ENCODE data around the gene OPALIN.
"Not testable (repeated sequence)": the region's sequence is repeated elsewhere in the genome, so short reads cannot be mapped to it uniquely, and the experiment has no call there.

Gene OPALIN

GRCh38 chr10:96334616-96335526 lies 23.9 kb downstream of the OPALIN start:
- DNase-seq: no peak

- DNase-seq: no peak
These were observed 25.7 kb downstream of the OPALIN start for GRCh38 chr10:96333101-96333500.

DNA sequence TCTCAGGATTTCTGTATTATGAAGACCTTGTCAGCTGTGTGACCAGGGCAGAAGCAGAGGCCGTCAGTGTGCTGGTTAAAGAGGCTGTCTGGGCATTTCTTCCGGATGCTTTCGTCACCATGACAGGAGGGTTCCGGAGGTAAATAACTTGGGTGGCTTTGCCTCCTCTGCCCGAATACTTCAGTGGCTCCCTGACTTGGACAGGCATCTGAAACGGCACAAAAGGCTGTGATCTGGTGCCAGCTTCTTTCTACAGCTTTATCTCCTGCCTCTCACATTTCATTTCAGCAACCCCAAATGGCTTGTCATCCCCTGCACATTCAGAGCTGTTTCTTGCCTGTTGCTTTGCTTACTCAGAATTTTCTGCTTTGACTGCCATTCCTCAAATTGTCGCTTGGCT lies 31.3 kb downstream of the OPALIN start:
- DNase-seq: no peak

DNA sequence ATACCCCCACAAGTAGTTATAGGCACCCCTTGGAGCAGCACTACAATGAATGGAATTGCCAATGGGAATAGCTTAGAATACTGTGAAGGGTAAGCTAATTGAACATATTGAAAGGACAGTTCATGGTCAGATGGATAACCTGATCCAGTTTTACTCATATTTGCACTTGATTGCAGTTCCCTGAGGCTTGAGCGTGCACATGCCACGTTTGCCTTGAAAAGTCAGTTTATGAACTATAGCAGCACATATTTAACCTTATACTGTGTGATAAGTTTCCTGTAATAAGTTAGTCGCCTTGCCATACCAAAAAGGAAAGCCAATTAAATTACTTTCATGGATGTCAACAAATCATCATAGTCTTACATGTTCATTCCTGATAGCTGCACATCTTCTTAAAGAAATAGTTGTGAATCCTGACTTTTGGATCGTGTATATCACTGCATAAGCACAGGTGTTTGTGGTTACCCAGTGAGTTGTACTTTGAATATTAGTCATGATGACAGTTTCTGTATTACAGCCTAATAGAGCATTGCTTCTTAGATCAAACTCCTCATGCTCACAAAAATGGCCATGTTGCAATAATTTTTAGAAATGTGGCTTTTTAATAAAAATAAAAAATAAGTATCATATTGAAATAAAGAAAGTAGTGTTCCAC lies 33.0 kb downstream of the OPALIN start:
- DNase-seq: no peak

DNA sequence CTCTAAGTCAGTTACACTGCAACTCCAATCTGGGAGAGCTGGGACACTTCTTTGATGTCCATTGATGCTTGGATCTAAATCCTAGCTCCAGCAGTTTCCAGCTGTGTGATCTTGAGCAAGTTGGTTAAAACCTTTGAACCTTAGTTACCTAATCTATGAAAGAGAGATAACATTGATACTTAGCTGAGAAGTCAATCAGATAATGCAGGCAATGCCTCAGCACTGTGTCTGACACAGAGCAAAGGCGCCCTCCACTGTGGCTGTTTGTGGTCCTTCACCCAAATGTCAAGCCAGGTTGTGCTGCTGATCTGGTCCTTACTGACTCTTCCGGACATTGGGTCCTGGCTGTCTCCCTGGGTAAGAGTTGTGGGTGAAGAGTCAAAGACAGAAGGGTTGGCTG lies 34.4 kb downstream of the OPALIN start:
- no peak for DNase-seq

GRCh38 chr10:96322275-96322674 lies 36.5 kb downstream of the OPALIN start:
- DNase-seq: no peak

DNA sequence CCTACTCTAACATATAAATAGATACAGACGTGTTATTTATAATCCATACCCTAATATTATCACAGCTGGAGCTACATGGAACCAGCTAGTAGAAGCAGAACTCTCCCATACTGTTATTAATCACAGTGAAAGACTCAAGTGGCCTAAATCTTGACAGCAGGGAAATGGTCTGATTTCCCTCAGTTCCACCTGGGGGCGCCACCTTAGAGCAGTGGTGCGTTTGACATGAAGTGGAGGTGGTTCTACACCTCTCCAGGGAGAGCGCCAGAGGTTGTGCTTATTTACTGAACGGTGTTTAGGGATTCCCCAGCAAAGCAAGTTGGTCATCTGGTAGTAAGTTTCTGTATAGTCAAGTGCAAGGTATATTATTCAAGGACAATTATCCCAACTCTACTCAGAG lies 37.0 kb downstream of the OPALIN start:
- DNase-seq: no peak

DNA sequence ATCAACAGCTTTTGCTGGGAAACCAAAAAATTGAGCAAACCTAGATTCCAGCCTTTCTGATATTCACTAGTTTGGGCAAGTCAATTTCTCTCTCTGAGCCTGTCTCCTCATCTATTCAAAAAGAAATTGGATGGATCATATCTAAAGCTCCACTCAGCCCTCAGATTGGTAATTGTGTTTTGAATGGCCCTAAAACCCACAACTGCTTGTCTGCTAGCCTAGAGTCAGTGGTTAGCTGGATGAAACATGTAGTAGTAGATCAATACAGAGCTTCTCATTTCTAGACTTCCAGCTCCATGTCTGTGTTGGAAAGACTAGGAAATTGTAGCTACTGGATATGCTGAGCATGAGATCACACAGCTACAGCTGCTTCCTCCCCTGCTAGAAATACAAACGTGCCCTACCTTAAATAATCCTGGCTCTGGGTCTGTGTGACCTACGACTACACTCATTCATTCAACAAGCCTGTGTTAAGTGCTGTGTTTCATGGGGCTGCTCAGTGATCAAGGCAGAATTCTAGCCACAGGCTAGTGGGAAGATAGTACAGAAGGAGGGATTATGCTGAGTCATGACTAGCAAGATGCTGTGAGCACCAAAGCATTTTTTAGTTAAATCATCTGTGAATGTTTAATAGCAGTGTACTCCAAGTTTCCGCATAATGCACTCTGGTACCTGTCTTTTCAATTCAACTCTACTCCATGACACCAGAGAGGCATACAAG lies 38.9 kb downstream of the OPALIN start:
- no peak for DNase-seq

DNA sequence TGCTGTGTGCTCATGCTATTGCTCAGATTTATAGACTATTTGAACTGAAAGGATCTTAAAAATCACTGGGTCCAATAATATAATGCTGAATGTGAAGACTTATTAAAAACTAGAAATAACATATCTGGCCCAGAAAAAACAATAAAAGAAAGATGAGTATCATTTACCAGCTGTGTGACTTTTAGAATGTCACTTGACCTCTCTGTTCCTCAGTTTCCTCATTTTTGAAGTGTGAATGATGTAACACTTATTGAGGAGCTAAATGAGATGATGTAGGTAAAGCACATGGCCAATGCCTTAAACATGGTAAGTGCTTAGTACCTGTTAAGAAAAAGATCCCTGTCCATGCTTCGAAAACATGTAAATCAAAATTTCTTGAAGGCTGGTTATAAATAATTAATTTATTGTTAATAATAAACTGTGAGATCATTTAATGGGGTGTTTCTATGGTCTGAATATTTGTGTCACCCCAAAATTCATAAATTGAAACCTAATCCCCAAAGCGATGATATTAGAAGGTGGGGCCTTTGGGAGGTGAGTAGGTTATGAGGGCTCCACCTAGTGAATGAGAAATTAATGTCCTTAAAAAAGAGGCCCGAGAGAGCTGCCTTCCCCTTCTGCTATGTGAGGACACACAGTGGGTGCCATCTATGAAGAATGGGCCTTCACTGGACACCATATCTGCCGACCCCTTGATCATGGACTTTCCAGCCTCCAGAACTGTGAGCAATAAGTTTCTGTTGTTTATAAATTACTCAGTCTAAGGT lies 41.6 kb downstream of the OPALIN start:
- no peak for DNase-seq

- no peak for DNase-seq
These were observed 45.5 kb downstream of the OPALIN start for GRCh38 chr10:96313344-96313743.

DNA sequence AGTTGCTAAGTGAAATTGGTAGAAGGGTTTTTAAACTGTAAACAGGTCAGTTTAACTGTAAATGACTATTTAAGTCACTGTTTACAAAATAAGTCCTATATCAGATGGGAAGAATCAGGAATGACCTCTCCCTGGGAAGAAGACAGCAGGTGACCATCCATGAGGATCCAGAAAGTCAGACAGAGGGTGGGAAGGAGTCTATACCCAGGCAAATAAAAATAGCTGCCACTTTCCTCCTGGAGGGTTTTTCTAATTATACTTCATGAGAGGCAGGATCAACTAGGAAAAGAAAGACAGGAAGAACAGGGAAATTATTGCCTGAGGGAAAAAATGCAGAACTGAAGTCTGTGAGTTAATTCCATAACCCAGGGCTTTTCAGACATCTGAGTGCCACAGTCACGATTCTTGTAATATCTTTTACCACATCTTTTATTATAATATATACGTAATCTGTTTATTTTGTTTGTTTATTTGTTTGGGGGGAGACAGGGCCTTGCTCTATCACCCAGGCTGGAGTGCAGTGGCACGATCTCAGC lies 47.6 kb downstream of the OPALIN start:
- DNase-seq: no peak

DNA sequence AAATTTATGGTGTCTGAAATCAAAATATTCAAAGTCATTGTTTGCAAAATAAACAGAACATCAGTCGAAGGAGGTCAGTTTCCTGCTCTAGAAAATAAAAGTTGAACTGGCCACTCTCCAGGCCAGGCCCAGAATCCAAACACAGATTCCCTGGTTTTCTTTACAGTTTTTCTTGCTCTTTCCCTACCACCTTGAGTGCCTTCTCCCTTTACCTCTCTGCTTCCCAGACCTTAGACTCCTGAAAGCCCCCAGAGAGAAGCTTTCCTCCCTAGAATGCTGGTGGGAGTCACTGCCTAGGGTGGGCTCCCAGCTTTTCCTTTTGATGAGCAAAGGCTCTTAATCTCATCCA lies 48.5 kb downstream of the OPALIN start:
- no peak for DNase-seq

DNA sequence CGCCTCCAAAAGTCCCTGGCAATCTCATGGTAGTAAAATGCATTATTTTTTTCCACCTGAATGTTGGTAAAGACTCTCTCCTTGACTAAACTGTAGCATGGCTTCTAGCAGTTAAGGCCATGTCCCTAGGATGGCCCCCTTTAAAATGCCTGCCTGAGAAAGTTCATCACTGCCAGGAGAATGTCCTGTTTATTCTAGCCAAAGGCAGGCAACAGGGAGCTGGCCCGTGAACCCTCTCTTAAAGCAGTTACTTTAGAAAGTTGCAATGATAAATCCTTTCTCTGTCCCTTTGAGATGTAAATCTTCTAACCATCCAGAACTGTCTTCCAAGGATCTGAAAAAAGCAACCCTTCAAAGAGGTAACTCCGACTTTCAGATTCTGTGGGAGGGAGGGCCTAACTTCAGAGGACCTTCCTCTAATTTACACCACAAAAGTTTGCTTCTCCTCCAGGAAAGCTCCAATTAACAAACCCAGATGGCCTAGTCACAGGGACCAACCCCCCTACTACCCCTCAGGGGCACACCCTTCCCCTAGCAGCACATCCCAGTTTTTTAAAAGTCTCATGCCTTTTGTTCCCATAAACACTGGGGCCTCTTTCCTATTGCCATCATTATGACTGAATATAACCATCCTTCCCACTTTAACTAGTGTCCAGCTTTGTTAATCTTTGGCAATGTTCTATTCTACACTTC lies 49.0 kb downstream of the OPALIN start:
- no peak for DNase-seq

DNA sequence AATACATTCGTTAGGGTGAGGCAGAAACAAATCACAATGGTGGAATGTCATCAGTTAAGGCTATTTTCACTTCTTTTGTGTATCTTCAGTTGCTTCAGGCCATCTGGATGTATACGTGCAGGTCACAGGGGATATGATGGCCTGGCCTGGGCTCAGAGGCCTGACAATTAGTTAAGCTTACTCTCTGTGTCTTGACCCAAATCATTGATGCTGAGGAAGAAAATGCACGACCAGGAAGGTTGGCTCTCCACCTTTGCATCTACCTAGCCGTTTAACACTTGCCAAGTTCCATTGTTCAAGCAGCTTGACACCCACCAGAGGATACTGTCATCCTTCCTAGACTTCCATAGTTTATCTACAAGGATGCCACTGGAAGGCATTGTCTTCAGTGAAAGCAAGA lies 49.9 kb downstream of the OPALIN start:
- DNase-seq: not testable (repeated sequence)

- DNase-seq: peak; percentile 65
These were observed 52.3 kb downstream of the OPALIN start for GRCh38 chr10:96306516-96306915.

DNA sequence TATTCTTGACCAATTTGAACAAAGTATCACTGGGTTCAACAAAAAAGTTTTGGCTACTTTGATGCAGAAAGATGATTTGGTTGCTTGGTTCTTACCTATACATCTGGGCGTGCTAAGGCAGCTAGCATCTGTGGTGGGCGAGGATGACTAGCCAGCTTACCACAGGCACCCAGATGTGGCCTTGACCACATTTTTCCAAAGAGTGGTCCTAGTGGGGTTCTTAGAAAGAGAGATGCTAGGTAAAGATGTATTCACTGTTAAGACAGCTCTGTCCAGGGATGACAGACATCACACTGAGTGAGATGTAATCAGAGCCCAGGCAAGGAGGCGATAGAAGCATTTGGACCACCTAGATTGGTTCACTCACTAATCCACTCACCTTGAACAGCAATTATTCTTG lies 53.8 kb downstream of the OPALIN start:
- no peak for DNase-seq

DNA sequence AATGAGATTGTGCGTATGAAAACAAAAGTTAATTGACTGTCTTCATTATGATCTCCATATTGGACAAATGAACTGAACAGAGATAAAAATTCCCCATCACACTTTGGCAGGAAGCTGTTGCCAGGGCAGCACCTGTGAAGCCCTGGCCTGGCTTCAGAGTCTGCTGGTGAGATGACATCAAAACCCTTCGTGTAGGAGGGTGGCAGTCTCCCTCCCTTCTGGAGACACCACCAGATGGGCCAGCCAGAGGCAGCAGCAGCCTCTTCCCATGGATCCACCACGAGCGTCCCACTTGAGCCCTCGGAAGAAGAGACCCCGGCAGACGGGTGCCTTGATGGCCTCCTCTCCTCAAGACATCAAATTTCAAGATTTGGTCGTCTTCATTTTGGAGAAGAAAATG lies 54.6 kb downstream of the OPALIN start, which contains the start of gene DNTT:
Gene DNTT (plus strand): TSS at position 205 of the 400 bp plus-strand sequence. CDS start 64 bp downstream, at position 269.
- no peak for DNase-seq

DNA sequence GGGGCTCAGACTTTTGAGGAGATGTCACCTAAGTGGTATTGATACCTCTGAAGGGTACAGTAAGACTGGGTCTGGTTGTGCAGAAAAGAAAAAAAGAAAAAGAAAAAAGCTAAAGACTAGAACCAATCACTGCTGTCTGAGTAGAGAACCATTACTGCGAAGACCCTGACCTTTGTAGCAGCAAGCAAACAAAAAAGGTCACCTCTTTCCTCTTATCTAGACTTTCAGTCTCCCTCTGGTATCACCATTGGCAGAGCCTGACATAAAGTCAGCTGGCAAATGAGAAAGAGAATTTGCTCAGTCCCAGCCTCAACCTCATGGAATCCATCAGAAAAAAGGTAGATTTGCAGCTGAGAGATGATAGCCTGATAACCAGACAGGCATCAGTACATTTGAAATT lies 57.2 kb downstream of the OPALIN start:
- DNase-seq: no peak

DNA sequence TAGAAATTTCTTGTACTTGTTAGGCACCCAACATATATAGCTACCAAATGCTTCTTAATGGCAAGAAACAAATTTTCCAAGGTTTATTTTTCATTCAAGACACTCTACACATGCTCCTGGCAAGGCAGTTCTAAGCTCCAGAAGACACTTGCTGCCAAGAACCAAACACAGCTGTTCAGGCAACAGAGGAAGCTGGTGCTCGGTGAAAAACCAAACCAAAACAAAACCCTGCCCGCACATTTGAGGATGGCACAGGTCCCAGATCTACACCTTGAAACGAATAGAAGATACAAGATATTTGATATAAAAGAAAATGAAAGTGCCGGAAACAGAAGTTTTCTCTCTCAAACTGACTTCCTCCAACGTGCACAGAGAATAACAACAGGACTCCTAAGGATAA lies 59.4 kb downstream of the OPALIN start:
- no peak for DNase-seq

GRCh38 chr10:96298362-96298761 lies 60.4 kb downstream of the OPALIN start:
- DNase-seq: no peak

GRCh38 chr10:96297486-96297885 lies 61.3 kb downstream of the OPALIN start:
- DNase-seq: no peak

- no peak for DNase-seq
These were observed 63.3 kb downstream of the OPALIN start for GRCh38 chr10:96295475-96295874.

Measured in GF-D8 (cell line).